DOHH2 (cell line): ENCODE data around the gene ADAMTS3.

Source experiments
- H3F3A ChIP-seq: fragments of 200-600 bp; sonication (generic), shearing (Covaris generic); 2 replicates; pipeline ENCODE4 v1.6.0; 2016; ENCODE audit warnings: antibody characterized with exemption, mild to moderate bottlenecking; ENCODE audit not compliant: control insufficient read depth, insufficient read depth
- H3K27ac ChIP-seq: fragments of 200-600 bp; sonication (generic); 2 replicates; pipeline ENCODE4 v1.5.1; 2014; ENCODE audit warnings: low read depth, mild to moderate bottlenecking, low read length, moderate library complexity
- H3K27me3 ChIP-seq: fragments of 200-600 bp; sonication (generic); 2 replicates; pipeline ENCODE4 v1.6.1; 2014; ENCODE audit warnings: mild to moderate bottlenecking, low read length, mixed read lengths; ENCODE audit not compliant: control insufficient read depth
- H3K36me3 ChIP-seq: fragments of 200-600 bp; sonication (generic); 2 replicates; pipeline ENCODE4 v1.6.1; 2014; ENCODE audit warnings: mild to moderate bottlenecking, low read length, moderate library complexity, mixed read lengths; ENCODE audit not compliant: control insufficient read depth
- H3K4me1 ChIP-seq: fragments of 200-600 bp; sonication (generic); 2 replicates; pipeline ENCODE4 v1.6.1; 2014; ENCODE audit warnings: mild to moderate bottlenecking, low read length, mixed read lengths; ENCODE audit not compliant: control insufficient read depth
- H3K4me2 ChIP-seq: fragments of 200-600 bp; sonication (generic); 2 replicates; pipeline ENCODE4 v1.6.0; 2014; ENCODE audit warnings: mild to moderate bottlenecking, low read length, moderate library complexity
- H3K4me3 ChIP-seq: fragments of 200-600 bp; sonication (generic); 2 replicates; pipeline ENCODE4 v1.5.1; 2014; ENCODE audit warnings: mild to moderate bottlenecking, low read length, mixed read lengths
- H3K79me2 ChIP-seq: fragments of 200-600 bp; sonication (generic); 2 replicates; pipeline ENCODE4 v1.6.1; 2014; ENCODE audit warnings: mild to moderate bottlenecking, low read length, mixed read lengths; ENCODE audit not compliant: control insufficient read depth
- H3K9me2 ChIP-seq: fragments of 200-600 bp; sonication (generic); replicated peaks from 2 replicates; pipeline ENCODE4 v1.6.1; 2014; ENCODE audit warnings: mild to moderate bottlenecking, low read length, mixed read lengths; ENCODE audit not compliant: control insufficient read depth
- H3K9me3 ChIP-seq: fragments of 200-600 bp; sonication (generic); 2 replicates; pipeline ENCODE4 v1.6.1; 2014; ENCODE audit warnings: antibody characterized with exemption, low read length, mixed read lengths; ENCODE audit not compliant: control insufficient read depth, insufficient read depth
- H4K20me1 ChIP-seq: fragments of 200-600 bp; sonication (generic); 2 replicates; pipeline ENCODE4 v1.6.0; 2014; ENCODE audit warnings: low read depth, mild to moderate bottlenecking, antibody characterized with exemption, low read length, moderate library complexity; ENCODE audit not compliant: control insufficient read depth, insufficient read depth
- EZH2phosphoT487 ChIP-seq: fragments of 200-600 bp; sonication (generic); IDR thresholded peaks from 2 replicates; pipeline ENCODE4 v1.6.1; 2017; ENCODE audit warnings: borderline replicate concordance, mild to moderate bottlenecking, antibody characterized with exemption, low read length, moderate library complexity, mixed read lengths
- TF ChIP-seq, protein P1 (sequence below): fragments of 200-600 bp; sonication (generic); IDR thresholded peaks from one replicate; pipeline ENCODE4 v1.5.1; 2014; ENCODE audit warnings: antibody characterized with exemption, mild to moderate bottlenecking, low read depth, low read length; ENCODE audit not compliant: poor library complexity, severe bottlenecking

Gene ADAMTS3

DNA sequence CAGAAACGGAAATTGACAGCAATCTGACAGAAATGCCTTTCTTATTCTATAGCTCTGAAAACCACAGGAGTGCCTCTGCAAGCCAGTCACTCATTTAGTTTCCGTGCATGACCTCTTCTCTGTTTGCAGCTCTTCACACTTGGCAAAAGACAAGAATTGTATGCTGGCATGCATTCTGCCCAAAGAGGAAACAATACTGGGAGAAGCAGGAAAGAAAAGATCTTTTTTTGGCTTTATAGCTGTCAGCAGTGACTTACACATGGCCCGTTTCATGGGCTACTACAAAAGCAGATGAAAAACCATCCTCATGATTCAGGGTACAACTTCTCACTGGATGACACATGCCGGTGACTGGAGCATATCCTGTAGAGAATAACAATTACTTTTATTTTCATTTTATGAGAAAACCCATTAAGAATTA lies 249.4 kb downstream of the ADAMTS3 start:
- TF ChIP-seq, protein P1, sequence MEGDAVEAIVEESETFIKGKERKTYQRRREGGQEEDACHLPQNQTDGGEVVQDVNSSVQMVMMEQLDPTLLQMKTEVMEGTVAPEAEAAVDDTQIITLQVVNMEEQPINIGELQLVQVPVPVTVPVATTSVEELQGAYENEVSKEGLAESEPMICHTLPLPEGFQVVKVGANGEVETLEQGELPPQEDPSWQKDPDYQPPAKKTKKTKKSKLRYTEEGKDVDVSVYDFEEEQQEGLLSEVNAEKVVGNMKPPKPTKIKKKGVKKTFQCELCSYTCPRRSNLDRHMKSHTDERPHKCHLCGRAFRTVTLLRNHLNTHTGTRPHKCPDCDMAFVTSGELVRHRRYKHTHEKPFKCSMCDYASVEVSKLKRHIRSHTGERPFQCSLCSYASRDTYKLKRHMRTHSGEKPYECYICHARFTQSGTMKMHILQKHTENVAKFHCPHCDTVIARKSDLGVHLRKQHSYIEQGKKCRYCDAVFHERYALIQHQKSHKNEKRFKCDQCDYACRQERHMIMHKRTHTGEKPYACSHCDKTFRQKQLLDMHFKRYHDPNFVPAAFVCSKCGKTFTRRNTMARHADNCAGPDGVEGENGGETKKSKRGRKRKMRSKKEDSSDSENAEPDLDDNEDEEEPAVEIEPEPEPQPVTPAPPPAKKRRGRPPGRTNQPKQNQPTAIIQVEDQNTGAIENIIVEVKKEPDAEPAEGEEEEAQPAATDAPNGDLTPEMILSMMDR: no peak
- no peak for TF ChIP-seq EZH2phosphoT487
- Histone ChIP-seq H3K27ac (no peak overlapping the region), H3K4me3 (no peak overlapping the region), H3K27me3 (peaks cover 3% of the 10 kb centered on the region; the same call in 1 of the 2 replicates), H3K79me2 (no peaks in the 10 kb centered on the region), H3K9me2 (no peaks in the 10 kb centered on the region), H4K20me1 (no peaks in the 10 kb centered on the region), H3K4me2 (no peak overlapping the region), H3K4me1 (no peaks in the 10 kb centered on the region), H3F3A (no peaks in the 10 kb centered on the region), H3K36me3 (no peaks in the 10 kb centered on the region), H3K9me3 (no peaks in the 10 kb centered on the region)

DNA sequence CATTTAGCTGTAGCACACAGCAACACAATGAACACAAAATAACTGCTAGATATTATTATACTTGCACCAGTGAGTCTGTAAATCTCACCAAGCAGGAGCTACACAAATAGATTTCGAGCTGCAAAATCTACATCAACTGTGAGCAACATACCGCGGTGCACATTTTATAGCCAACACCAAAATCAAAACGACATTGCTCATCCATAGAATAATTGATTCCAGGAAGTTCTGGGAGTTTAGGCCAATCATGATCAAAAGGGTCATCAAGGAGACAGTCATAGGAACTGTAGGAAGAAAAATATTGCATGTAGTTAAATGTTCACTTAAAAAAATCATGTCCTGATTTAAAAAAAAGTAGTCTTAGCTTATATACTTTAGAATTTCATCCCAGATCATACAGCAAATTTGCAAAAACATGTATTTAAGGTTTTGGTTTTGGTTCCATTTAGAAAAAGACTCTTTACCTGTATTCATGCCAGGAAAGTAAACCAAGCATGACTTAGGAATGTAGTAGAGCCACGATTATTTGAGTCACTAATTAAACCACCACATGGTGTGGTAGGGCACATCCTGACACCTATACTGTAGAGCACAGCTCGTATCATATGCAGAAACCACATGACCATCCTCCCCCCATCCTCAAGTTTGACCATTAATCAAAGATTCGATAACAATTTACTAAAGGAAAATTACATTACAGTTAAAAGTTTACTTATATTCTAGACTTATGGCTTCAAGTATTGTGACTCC lies 250.4 kb downstream of the ADAMTS3 start:
- H3K4me2 ChIP-seq: no peak overlapping the region

DNA sequence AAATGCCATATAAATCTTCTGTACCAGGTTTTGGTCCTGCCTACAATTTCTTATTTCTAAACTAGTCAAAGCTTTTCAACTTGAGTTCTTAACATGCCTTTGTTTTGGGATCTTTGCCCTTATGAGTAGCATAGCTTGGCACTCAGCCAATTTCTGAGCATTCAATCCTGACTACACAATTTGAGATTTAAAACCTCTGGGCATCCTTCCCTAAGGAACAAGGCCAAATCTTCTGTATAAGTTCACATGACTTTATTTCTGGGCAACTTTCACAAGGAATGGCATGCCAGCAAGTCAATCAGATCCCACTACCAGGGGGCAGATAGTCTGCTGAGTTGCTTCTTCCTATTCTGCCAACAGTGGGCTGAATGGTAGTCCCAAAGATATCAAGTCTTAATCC lies 254.2 kb downstream of the ADAMTS3 start:
- no peaks in the 10 kb centered on the region for H3K9me3 ChIP-seq
- no peaks in the 10 kb centered on the region for H3K9me2 ChIP-seq
- no peak overlapping the region for H3K4me2 ChIP-seq
- H3K27ac ChIP-seq: no peak overlapping the region
- no peaks in the 10 kb centered on the region for H3K27me3 ChIP-seq
- H3F3A ChIP-seq: no peaks in the 10 kb centered on the region
- TF ChIP-seq, protein P1: no peak
- TF ChIP-seq EZH2phosphoT487: no peak
- H3K36me3 ChIP-seq: no peaks in the 10 kb centered on the region
- no peak overlapping the region for H3K4me3 ChIP-seq
- no peaks in the 10 kb centered on the region for H3K4me1 ChIP-seq
- no peaks in the 10 kb centered on the region for H3K79me2 ChIP-seq
- no peaks in the 10 kb centered on the region for H4K20me1 ChIP-seq

More for the DNA sequence above, 250.4 kb downstream of the ADAMTS3 start:
- Histone ChIP-seq H4K20me1 (no peaks in the 10 kb centered on the region), H3K9me2 (no peaks in the 10 kb centered on the region), H3K79me2 (no peaks in the 10 kb centered on the region), H3K4me1 (no peaks in the 10 kb centered on the region), H3K9me3 (no peaks in the 10 kb centered on the region), H3K27ac (no peak overlapping the region), H3K27me3 (peaks cover 3% of the 10 kb centered on the region; the same call in 1 of the 2 replicates), H3F3A (no peaks in the 10 kb centered on the region), H3K36me3 (no peaks in the 10 kb centered on the region), H3K4me3 (no peak overlapping the region)
- no peak for TF ChIP-seq EZH2phosphoT487
- TF ChIP-seq, protein P1: no peak
